Nephron (organoid): ENCODE measurements around the gene ACAA2.

Experiments
- H3K27ac Mint-ChIP-seq, 3 experiments: 2 replicates each; pipeline ENCODE4 v1.8.0; 2020; ENCODE audit warnings: mixed read lengths in 3 of 3, mild to moderate bottlenecking in 2 of 3, moderate library complexity in 1 of 3
- H3K27me3 Mint-ChIP-seq: 2 replicates; pipeline ENCODE4 v1.8.0; 2021; ENCODE audit warnings: low read depth, mild to moderate bottlenecking, moderate library complexity, mixed read lengths
- H3K36me3 Mint-ChIP-seq: 2 replicates; pipeline ENCODE4 v1.8.0; 2020; ENCODE audit warnings: low read depth, mixed read lengths
- H3K4me1 Mint-ChIP-seq: 2 replicates; pipeline ENCODE4 v1.8.0; 2020; ENCODE audit warnings: mixed read lengths
- H3K4me3 Mint-ChIP-seq, 3 experiments: 2 replicates each; pipeline ENCODE4 v1.8.0; 2020; ENCODE audit warnings: mild to moderate bottlenecking in 3 of 3, mixed read lengths in 3 of 3, moderate library complexity in 2 of 3
- H3K9me3 Mint-ChIP-seq: 2 replicates; pipeline ENCODE4 v1.8.0; 2020; ENCODE audit warnings: mixed read lengths
- TF ChIP-seq, protein P1 (sequence below), 3 experiments: fragments of 200-600 bp; sonication (generic); IDR thresholded peaks; one replicate each; pipeline ENCODE4 v1.5.0; 2021; ENCODE audit warnings: antibody characterized with exemption in 3 of 3; ENCODE audit not compliant: unreplicated experiment in 3 of 3

Gene ACAA2

DNA sequence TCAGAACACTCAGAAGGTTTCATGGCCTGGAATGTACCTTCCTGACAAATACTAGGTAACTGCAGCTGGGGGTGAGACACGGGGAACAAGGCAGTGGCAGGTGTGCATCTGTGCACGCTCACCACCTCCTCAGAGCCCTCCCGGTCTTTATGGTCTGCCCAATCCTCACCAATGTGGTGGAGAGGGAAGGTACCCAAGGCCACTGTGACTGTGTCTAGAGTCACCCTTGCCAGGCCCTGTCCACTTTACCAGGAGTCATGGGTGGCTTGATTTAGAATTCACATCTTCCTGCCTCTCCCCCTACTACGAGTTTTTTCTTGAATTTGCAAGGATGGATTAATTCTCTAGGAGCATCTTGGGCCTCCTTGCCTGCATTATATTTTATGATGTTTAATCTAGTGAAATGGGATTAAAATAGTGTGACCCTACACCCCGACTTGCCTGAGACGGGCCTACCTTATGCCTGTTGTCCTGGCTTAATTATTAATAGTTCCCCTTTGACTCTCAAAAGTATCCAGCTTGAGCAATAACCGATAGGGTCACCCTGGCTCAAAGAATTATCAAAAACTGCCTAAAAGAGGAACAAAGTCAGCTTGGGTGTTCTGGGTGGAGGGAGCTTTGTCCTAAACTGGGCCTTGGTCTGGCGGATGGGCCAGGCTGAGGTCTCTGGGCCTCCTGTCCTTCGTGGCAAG is 56.5 kb downstream of the ACAA2 start:
- TF ChIP-seq, protein P1, sequence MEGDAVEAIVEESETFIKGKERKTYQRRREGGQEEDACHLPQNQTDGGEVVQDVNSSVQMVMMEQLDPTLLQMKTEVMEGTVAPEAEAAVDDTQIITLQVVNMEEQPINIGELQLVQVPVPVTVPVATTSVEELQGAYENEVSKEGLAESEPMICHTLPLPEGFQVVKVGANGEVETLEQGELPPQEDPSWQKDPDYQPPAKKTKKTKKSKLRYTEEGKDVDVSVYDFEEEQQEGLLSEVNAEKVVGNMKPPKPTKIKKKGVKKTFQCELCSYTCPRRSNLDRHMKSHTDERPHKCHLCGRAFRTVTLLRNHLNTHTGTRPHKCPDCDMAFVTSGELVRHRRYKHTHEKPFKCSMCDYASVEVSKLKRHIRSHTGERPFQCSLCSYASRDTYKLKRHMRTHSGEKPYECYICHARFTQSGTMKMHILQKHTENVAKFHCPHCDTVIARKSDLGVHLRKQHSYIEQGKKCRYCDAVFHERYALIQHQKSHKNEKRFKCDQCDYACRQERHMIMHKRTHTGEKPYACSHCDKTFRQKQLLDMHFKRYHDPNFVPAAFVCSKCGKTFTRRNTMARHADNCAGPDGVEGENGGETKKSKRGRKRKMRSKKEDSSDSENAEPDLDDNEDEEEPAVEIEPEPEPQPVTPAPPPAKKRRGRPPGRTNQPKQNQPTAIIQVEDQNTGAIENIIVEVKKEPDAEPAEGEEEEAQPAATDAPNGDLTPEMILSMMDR (IDR thresholded peaks at IDR 0.05; ENCODE audit: unreplicated experiment in 3 of 3) = no peak
- H3K4me1 Mint-ChIP-seq = no peaks in the 10 kb centered on the region
- no peak overlapping the region for H3K27ac Mint-ChIP-seq
- H3K36me3 Mint-ChIP-seq = no peaks in the 10 kb centered on the region
- no peak overlapping the region for H3K4me3 Mint-ChIP-seq
- peaks cover 17% of the 10 kb centered on the region for H3K27me3 Mint-ChIP-seq
- H3K9me3 Mint-ChIP-seq = no peaks in the 10 kb centered on the region

DNA sequence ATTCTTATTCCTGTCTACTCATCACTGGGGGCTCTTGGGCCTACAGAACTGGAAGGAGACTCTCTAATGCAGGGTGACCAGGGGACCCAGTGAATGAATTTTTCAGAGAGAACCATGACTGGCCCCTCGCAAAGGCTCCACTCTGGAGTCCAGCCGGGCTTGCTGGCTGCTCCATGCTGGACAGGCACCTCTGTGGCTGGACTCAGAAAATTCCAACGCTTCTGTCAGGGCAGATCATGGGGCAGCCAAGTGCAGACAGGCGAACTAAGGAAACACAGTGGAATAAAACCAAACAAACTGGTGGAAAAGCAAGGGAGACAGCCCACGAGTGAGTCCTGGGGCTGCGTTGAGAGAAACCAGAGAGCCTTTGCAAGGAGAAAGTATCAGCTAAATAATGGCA is 57.2 kb downstream of the ACAA2 start:
- no peak overlapping the region for H3K27ac Mint-ChIP-seq

DNA sequence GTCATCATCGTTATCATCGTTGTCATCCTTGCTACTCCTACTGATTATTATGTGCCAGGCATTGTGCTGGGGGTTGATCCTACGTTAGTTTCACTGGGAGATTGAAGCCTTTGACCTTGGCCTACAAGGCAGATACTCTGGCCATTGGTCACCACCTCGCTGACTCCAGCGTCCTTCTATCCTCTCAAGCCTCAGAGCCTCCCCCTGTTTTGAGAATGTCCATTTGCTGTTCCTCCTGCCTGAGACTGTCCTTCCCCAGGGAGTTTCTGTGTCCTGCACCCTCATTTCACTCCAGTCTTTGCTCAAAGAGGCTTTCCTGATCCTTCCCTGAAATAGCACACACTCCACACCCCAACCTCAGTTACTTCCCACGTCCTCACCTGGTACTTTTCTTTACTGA is 57.8 kb downstream of the ACAA2 start:
- Mint-ChIP-seq H3K36me3 (no peaks in the 10 kb centered on the region), H3K27me3 (peaks cover 22% of the 10 kb centered on the region), H3K27ac (no peak overlapping the region), H3K4me3 (no peak overlapping the region), H3K4me1 (no peaks in the 10 kb centered on the region), H3K9me3 (no peaks in the 10 kb centered on the region)
- TF ChIP-seq, protein P1 (IDR thresholded peaks at IDR 0.05; ENCODE audit: unreplicated experiment in 3 of 3) = no peak

More for the DNA sequence above, 57.2 kb downstream of the ACAA2 start:
- H3K9me3 Mint-ChIP-seq = no peaks in the 10 kb centered on the region
- TF ChIP-seq, protein P1 (IDR thresholded peaks at IDR 0.05; ENCODE audit: unreplicated experiment in 3 of 3) = no peak
- H3K27me3 Mint-ChIP-seq = peaks cover 20% of the 10 kb centered on the region
- no peak overlapping the region for H3K4me3 Mint-ChIP-seq
- H3K4me1 Mint-ChIP-seq = no peaks in the 10 kb centered on the region
- no peaks in the 10 kb centered on the region for H3K36me3 Mint-ChIP-seq

DNA sequence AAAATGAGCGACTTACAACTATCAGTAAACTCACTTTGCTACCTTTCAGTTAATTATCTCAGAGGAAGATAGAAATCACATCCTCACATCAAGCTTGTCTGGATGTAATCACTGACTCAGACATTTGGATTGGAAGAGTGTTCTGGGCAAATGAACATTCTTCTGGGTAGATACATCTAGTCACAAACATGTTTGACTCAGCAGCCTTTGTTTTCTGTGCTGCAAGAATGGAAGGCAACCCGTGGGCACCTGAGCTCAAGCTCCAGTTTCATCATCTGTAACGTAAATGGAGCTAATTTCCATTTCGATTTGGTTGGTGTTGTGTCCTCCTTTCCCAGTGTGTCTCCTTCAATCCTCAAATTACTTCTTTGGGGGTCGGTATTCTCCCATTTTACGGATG is 58.5 kb downstream of the ACAA2 start:
- no peaks in the 10 kb centered on the region for H3K36me3 Mint-ChIP-seq
- H3K9me3 Mint-ChIP-seq = no peaks in the 10 kb centered on the region
- H3K4me1 Mint-ChIP-seq = no peaks in the 10 kb centered on the region
- peaks cover 22% of the 10 kb centered on the region for H3K27me3 Mint-ChIP-seq
- no peak overlapping the region for H3K4me3 Mint-ChIP-seq
- no peak overlapping the region for H3K27ac Mint-ChIP-seq
- TF ChIP-seq, protein P1 (IDR thresholded peaks at IDR 0.05; ENCODE audit: unreplicated experiment in 3 of 3) = no peak

DNA sequence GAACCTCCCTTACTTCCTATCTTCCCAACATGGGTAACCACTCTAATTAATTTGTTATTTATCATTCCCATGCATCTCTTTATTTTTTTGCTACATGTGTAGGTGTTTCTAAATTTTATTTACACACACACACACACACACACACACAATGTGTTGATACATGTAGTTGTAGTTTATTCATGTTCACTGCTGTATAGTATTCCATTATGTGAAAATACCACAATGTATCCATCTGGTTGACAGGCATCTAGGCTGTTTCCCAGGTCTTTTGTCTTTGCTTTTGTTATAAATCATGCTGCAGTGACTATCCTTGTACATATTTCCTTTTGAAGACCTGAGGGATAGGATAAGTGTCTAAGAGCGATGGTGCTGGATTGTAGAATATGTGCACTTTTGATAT is 59.7 kb downstream of the ACAA2 start:
- TF ChIP-seq, protein P1 (IDR thresholded peaks at IDR 0.05; ENCODE audit: unreplicated experiment in 3 of 3) = no peak
- no peaks in the 10 kb centered on the region for H3K36me3 Mint-ChIP-seq
- no peak overlapping the region for H3K27ac Mint-ChIP-seq
- H3K9me3 Mint-ChIP-seq = no peaks in the 10 kb centered on the region
- H3K4me3 Mint-ChIP-seq = no peak overlapping the region
- no peaks in the 10 kb centered on the region for H3K4me1 Mint-ChIP-seq
- H3K27me3 Mint-ChIP-seq = peaks cover 22% of the 10 kb centered on the region

DNA sequence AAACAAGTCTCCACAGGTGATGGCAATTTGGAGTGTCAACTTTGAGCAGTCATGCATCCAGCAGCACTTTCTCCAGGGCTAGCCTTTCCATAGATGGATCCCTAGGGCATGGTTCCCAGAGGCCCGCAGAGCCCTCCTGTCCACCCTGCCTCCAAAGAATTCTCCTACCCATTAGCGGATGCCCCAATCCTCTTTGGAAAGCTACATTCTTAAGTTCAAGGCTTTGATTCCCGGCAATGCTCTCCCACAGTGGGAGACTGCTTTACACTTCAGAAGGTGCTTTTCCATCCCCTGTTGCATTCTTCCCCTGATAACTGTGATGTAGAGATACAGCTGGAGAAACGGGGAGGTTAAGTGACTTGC is 61.3 kb downstream of the ACAA2 start:
- no peaks in the 10 kb centered on the region for H3K9me3 Mint-ChIP-seq
- no peaks in the 10 kb centered on the region for H3K4me1 Mint-ChIP-seq
- H3K4me3 Mint-ChIP-seq = no peak overlapping the region
- H3K36me3 Mint-ChIP-seq = no peaks in the 10 kb centered on the region
- H3K27me3 Mint-ChIP-seq = peaks cover 22% of the 10 kb centered on the region
- H3K27ac Mint-ChIP-seq = no peak overlapping the region
- TF ChIP-seq, protein P1 (IDR thresholded peaks at IDR 0.05; ENCODE audit: unreplicated experiment in 3 of 3) = no peak
